NOMO-1 treated with DMSO at 0.1 percent for 48 hours (cell line): ENCODE results near the gene CYTH1.

ENCODE experiments used
- DNase-seq: peaks from one replicate; lab custom pipeline; 2025; ENCODE audit not compliant: unreplicated experiment; lab: John Stamatoyannopoulos, UW

The CYTH1 gene

GRCh38 chr17:78654325-78654724 is 127.7 kb downstream of the CYTH1 start:
- peak; percentile 3 for DNase-seq

- no peak for DNase-seq
These were observed 128.7 kb downstream of the CYTH1 start for GRCh38 chr17:78653382-78653781.

- peak; percentile 42 for DNase-seq
These were observed 129.2 kb downstream of the CYTH1 start for GRCh38 chr17:78652913-78653312.

GRCh38 chr17:78652024-78652423 is 130.0 kb downstream of the CYTH1 start:
- no peak for DNase-seq

GRCh38 chr17:78651554-78651953 is 130.5 kb downstream of the CYTH1 start:
- no peak for DNase-seq

- DNase-seq = no peak
These were observed 131.9 kb downstream of the CYTH1 start for GRCh38 chr17:78650093-78650715.

- no peak for DNase-seq
These were observed 133.8 kb downstream of the CYTH1 start for GRCh38 chr17:78648293-78648692.

GRCh38 chr17:78647032-78647431 is 135.0 kb downstream of the CYTH1 start:
- DNase-seq = no peak

GRCh38 chr17:78645421-78646295 is 136.4 kb downstream of the CYTH1 start:
- DNase-seq = peak; percentile 97

- DNase-seq = no peak
These were observed 137.1 kb downstream of the CYTH1 start for GRCh38 chr17:78644931-78645351.

GRCh38 chr17:78644224-78644623 is 137.8 kb downstream of the CYTH1 start:
- no peak for DNase-seq

- DNase-seq = no peak
These were observed 138.7 kb downstream of the CYTH1 start for GRCh38 chr17:78643326-78643725.

GRCh38 chr17:78642707-78643106 is 139.4 kb downstream of the CYTH1 start:
- DNase-seq = no peak

GRCh38 chr17:78641666-78642065 is 140.4 kb downstream of the CYTH1 start:
- DNase-seq = no peak

GRCh38 chr17:78641243-78641642 is 140.8 kb downstream of the CYTH1 start:
- no peak for DNase-seq

- no peak for DNase-seq
These were observed 141.4 kb downstream of the CYTH1 start for GRCh38 chr17:78640700-78641099.

- no peak for DNase-seq
These were observed 144.2 kb downstream of the CYTH1 start for GRCh38 chr17:78637643-78638420.

- DNase-seq = no peak
These were observed 144.9 kb downstream of the CYTH1 start for GRCh38 chr17:78637146-78637545.

- DNase-seq = no peak
These were observed 147.9 kb downstream of the CYTH1 start for GRCh38 chr17:78634154-78634553.

- no peak for DNase-seq
These were observed 152.6 kb downstream of the CYTH1 start for GRCh38 chr17:78629436-78629995.
